ENCODE results near the gene LYST. TPM values are rescaled to one million over a fixed set of nuclear protein-coding genes. Genes with fewer than 3 reads are reported as not detected.

The LYST gene
- total and polyA plus RNA-seq, 2 donors (not counting 3 experiments of a cell fraction or from before 2014, with no cell fraction given), result 3.1 to 9.6 TPM

- TF ChIP-seq POLR2A (IDR thresholded peaks at IDR 0.05; ENCODE audit: low read depth, low read length), result no peak
- no peak for TF ChIP-seq MAX (IDR thresholded peaks at IDR 0.05; ENCODE audit: insufficient read depth, insufficient read length)
- no peak for TF ChIP-seq EZH2 (IDR thresholded peaks at IDR 0.05; ENCODE audit: borderline replicate concordance, low read depth, low read length, severe bottlenecking)
- TF ChIP-seq CTCF (IDR thresholded peaks at IDR 0.05; ENCODE audit: extremely low read depth in 1 of 2, insufficient read depth in 1 of 2, low read depth in 1 of 2, low read length in 2 of 2), result no peak
- no peak for TF ChIP-seq FOS (IDR thresholded peaks at IDR 0.05; ENCODE audit: borderline replicate concordance, insufficient read depth, low read length)
- no peak for TF ChIP-seq POLR2AphosphoS5 (IDR thresholded peaks at IDR 0.05; ENCODE audit: insufficient read depth, low read depth, low read length)
- TF ChIP-seq JUN (IDR thresholded peaks at IDR 0.05; ENCODE audit: borderline replicate concordance, insufficient read depth, insufficient read length, low read depth), result no peak
- TF ChIP-seq MYC (IDR thresholded peaks at IDR 0.05; ENCODE audit: low read depth, low read length), result no peak
- no peak for TF ChIP-seq GATA2 (IDR thresholded peaks at IDR 0.05; ENCODE audit: insufficient read depth, insufficient read length, low read depth, low read length)
- no peaks in the 10 kb centered on the region for H3K4me1 ChIP-seq (ENCODE audit: control insufficient read depth, extremely low read depth, insufficient read depth, low read length)
- CTCF ChIA-PET, result interaction anchor here (0.8 kb wide), 1 partner anchor 84 kb away, joined by 3 read pairs; no protein-coding TSS in a partner anchor
- H3K4me2 ChIP-seq (ENCODE audit: insufficient read depth, low read length), result no peak overlapping the region
- BruUV-seq (replicated peaks), result no TSS peak
- no peaks in the 10 kb centered on the region for H3K79me2 ChIP-seq (ENCODE audit: control insufficient read depth, insufficient read depth, low read length)
- no peak overlapping the region for H3K9ac ChIP-seq (replicated peaks; ENCODE audit: extremely low read depth, insufficient read depth, low read length)
- FAIRE-seq, result no peak
- no peak overlapping the region for H3K27ac ChIP-seq (ENCODE audit: insufficient read depth, low read depth, low read length)
- DNase-seq (ENCODE audit: low read depth, low spot score), result no peak
- no peaks in the 10 kb centered on the region for H3K36me3 ChIP-seq (ENCODE audit: control insufficient read depth in 2 of 2, extremely low read depth in 1 of 2, insufficient read depth in 2 of 2, low read length in 2 of 2)
- H3K9me3 ChIP-seq (replicated peaks; ENCODE audit: control insufficient read depth, insufficient read depth, low read length), result no peaks in the 10 kb centered on the region
- H3K9me1 ChIP-seq (replicated peaks; ENCODE audit: control insufficient read depth, extremely low read depth, insufficient read depth, low read length), result no peaks in the 10 kb centered on the region
- peaks cover 0 to 3% of the 10 kb centered on the region in 2 experiments for H3K27me3 ChIP-seq (ENCODE audit: control insufficient read depth in 2 of 2, insufficient read depth in 2 of 2, low read length in 2 of 2)
- no peak overlapping the region for H3K4me3 ChIP-seq (replicated peaks in 1 of 3; ENCODE audit: insufficient read depth in 1 of 3, low read depth in 1 of 3, low read length in 3 of 3)
- no peaks in the 10 kb centered on the region for H4K20me1 ChIP-seq (replicated peaks; ENCODE audit: control insufficient read depth, extremely low read depth, insufficient read depth, low read length)
- POLR2A ChIA-PET, result no interaction called here
- intact Hi-C loops (cut with micrococcal nuclease) (no loop called here), dilution Hi-C loops (cut with MboI; ENCODE audit: extremely low pct_ligation_motif_present, low sequenced_read_pairs) (no loop called here)
- H2AFZ ChIP-seq (ENCODE audit: low read depth, low read length), result no peak overlapping the region
Measured at GRCh38 chr1:235888119-235888643, 21.5 kb upstream of the LYST start.
